Activated CD8-positive, alpha-beta T cell treated with anti-CD3 and anti-CD28 coated beads for 36 hours (primary cell): ENCODE measurements around the gene ECE1. TPM values are rescaled to one million over a fixed set of nuclear protein-coding genes. Genes with fewer than 3 reads are reported as not detected.

Source experiments
- ATAC-seq: fragments of 200-7000 bp; cut with Tn5 transposase; one replicate; pipeline ENCODE4 v1.10.0; 2021; ENCODE audit warnings: mild to moderate bottlenecking, moderate library complexity
- CTCF ChIA-PET: fragments of 350-600 bp; sonication (Branson Sonifier 250); formaldehyde crosslinking; loops from one replicate; lab custom pipeline; 2021; ENCODE audit warnings: antibody characterized with exemption; lab: Charles Lee
- POLR2A ChIA-PET: fragments of 350-600 bp; sonication (Branson Sonifier 250); formaldehyde crosslinking; loops from one replicate; lab custom pipeline; 2021; ENCODE audit warnings: antibody characterized with exemption; lab: Charles Lee
- DNase-seq: peaks from one replicate; pipeline ENCODE4 v3.0.0-alpha.2; 2020
- H3K27ac Mint-ChIP-seq: one replicate; pipeline ENCODE4 v1.8.0; 2021; ENCODE audit warnings: mild to moderate bottlenecking, mixed read lengths
- H3K27me3 Mint-ChIP-seq: one replicate; pipeline ENCODE4 v1.8.0; 2021; ENCODE audit warnings: mixed read lengths
- H3K36me3 Mint-ChIP-seq: one replicate; pipeline ENCODE4 v1.8.0; 2021; ENCODE audit warnings: low read depth, mixed read lengths
- H3K4me1 Mint-ChIP-seq: one replicate; pipeline ENCODE4 v1.8.0; 2021; ENCODE audit warnings: low read depth, mixed read lengths
- H3K4me3 Mint-ChIP-seq: one replicate; pipeline ENCODE4 v1.8.0; 2021; ENCODE audit warnings: mild to moderate bottlenecking, moderate library complexity, mixed read lengths
- H3K9me3 Mint-ChIP-seq: one replicate; pipeline ENCODE4 v1.8.0; 2021; ENCODE audit warnings: mixed read lengths
- intact Hi-C: fragments of 100-400 bp; cut with micrococcal nuclease; formaldehyde crosslinking; loops from one replicate; pipeline ENCODE4 v1.10.0; 2022
- total RNA-seq, 2 experiments: library from RNA; stranded (reverse); gene quantifications; one replicate each; pipeline ENCODE4 v1.2.3, GENCODE V29; 2021
- TF ChIP-seq, protein P1 (sequence below): fragments of 200-600 bp; IDR thresholded peaks from one replicate; pipeline ENCODE4 v1.8.0; 2022; ENCODE audit warnings: antibody characterized with exemption, mild to moderate bottlenecking

ECE1 gene
- 100 to 1,000 TPM; 118 to 127 TPM for total RNA-seq

DNA sequence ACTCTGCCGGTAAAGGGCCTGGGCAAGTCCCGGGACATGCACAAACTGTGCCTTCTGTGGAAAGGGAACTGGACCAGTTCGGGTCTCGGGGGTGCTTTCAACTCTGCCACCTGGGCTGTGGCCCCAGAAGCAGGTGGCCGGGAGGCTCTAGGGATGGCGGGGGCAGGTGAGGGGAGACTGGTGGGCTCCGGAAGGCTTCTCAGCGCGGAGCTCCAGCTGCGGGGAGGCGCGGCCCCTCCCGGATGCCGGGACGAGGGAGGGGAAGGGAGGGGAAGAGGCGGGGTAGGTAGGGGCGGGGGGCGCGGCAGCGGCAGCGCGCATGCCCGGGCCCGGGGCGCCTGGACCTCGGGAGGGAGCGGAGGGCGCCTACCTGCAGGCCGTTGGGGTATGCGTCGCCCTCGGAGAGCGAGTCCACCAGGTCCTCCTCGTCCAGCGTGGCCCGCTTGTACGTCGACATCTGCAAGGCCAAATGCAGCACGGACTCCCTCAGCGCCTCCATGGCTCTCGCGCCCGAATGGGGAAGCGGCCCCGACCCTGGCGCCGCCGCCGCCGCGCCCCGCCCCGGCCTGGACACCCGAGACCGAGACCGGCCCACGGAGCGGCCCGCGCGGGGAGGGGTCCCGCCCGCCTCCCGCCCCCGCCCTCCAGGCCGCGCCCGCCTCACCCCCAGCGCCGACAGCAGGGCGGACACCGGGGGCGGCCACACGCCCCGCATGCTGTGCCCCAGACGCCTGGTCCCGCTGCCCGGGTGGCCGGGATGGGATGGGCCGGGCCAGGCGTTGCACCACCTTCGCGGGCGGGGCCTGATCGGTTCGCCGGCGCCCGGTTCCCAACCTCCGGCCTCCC, at the start of gene ECE1:
TSS of gene ECE1 (minus strand) at position 764 of the 846 bp plus-strand sequence. CDS start at position 715, 49 bp downstream.
- TF ChIP-seq, protein P1, sequence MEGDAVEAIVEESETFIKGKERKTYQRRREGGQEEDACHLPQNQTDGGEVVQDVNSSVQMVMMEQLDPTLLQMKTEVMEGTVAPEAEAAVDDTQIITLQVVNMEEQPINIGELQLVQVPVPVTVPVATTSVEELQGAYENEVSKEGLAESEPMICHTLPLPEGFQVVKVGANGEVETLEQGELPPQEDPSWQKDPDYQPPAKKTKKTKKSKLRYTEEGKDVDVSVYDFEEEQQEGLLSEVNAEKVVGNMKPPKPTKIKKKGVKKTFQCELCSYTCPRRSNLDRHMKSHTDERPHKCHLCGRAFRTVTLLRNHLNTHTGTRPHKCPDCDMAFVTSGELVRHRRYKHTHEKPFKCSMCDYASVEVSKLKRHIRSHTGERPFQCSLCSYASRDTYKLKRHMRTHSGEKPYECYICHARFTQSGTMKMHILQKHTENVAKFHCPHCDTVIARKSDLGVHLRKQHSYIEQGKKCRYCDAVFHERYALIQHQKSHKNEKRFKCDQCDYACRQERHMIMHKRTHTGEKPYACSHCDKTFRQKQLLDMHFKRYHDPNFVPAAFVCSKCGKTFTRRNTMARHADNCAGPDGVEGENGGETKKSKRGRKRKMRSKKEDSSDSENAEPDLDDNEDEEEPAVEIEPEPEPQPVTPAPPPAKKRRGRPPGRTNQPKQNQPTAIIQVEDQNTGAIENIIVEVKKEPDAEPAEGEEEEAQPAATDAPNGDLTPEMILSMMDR: no peak
- Mint-ChIP-seq H3K4me1 (peaks cover 58% of the 10 kb centered on the region), H3K27me3 (no peaks in the 10 kb centered on the region), H3K27ac (peak within 1 kb of the TSS; percentile 93), H3K36me3 (peaks cover 36% of the 10 kb centered on the region), H3K9me3 (no peaks in the 10 kb centered on the region), H3K4me3 (peak within 1 kb of the TSS; percentile 88)
- CTCF ChIA-PET: interaction anchor here (0.6 to 5.6 kb wide), 3 partner anchors 10 to 19 kb away, joined by 3 to 62 read pairs (median 3); no protein-coding TSS in a partner anchor
- intact Hi-C loops: loop anchor here (5.0 kb wide), 1 partner anchor 33 kb away; no protein-coding TSS in a partner anchor
- ATAC-seq: no peak
- POLR2A ChIA-PET: interaction anchor here (2.0 to 7.2 kb wide), 3 partner anchors 35 to 54 kb away, joined by 7 to 90 read pairs (median 62); no protein-coding TSS in a partner anchor
- DNase-seq: peak; percentile 46

DNA sequence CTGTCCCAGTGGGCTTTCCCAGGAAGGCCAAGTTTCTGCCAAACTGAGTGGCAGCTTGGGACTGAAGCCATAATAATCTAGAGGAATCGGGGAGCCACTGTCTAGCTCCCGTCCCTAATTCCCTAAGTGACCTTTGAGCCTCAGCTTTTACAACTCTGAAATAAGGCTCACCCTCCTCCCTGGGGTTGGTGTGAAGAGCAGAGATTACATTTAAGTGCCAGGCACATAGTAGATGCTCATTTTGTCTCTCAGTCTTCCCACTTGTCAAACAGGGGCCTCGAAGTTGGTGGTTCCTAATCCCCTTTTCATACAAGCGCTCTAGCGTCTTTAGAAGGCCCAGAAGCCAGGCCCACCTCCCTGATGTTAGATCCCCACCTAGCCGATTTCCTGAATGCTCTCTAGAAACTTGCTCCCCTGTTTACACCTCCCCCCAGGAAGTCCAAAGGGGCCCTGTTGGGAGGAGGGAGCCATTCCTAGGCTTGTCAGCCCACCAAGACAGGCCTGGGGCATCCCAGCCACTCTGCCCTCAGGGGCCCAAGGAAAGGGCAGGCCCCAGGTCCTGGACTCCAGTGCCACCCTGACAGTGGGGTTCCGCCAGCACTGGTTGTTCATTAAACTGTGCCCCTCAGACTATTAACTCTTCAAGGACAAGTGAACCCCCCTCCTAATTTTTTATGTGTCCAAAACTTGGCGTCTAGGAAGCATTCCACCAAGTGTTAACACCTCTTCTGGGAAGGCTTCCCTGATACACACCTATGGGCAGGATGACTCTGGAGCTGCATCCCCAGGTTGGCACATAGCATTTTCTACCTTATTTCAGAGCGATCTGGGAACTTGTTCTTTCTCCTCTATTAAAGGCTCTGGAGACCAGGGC, 49.3 kb upstream of the ECE1 start:
- CTCF ChIA-PET: interaction anchor here (1.9 to 4.1 kb wide), 2 partner anchors 18 to 29 kb away, joined by 6 to 17 read pairs; no protein-coding TSS in a partner anchor
- Mint-ChIP-seq H3K4me3 (no peak overlapping the region), H3K27ac (peak overlapping the region; percentile 53), H3K9me3 (no peaks in the 10 kb centered on the region), H3K27me3 (no peaks in the 10 kb centered on the region), H3K36me3 (peaks cover 52% of the 10 kb centered on the region), H3K4me1 (peaks cover 88% of the 10 kb centered on the region)
- TF ChIP-seq, protein P1: no peak
- no peak for DNase-seq
- no peak for ATAC-seq
- POLR2A ChIA-PET: interaction anchor here (3.0 to 6.4 kb wide), 2 partner anchors 14 to 46 kb away, joined by 23 to 57 read pairs; no protein-coding TSS in a partner anchor
- intact Hi-C loops: no loop called here

DNA sequence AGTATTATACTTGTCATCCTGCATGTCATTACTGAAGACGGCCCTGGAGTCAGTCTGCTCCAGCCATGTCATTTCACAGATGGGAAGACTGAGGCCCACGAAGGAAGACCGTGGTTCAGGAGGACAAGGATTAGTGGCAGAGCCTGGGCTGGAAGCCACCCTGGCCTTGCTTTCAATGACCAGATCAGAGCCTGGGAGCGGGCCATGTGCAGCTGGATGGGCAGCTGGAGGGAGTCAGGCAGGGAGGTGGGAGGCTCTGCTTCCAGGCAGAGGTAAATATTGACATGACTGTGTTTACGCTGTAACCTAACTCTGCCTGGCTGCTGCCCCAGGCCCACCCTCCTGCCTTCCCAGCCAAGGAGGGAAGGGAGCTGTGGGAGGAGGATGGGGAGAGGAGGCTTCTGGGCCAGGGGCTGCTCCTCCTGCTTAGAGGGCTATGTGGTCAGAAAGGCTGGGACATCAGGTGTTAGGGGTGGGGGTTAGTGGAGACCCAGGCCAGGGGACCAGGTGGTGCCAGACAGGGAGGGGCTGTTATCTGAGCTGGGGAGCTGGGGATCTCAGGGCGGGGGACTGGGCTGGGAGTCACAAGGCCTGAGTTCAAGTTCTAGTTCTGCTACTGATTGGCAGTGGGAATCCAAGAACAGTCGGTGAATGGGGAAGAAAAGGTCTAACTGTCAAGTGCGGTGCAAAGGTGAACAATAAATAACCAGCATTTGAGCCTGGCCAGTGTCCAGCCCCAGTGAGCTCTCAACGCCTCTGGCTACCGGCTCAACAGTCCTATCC, 48.5 kb upstream of the ECE1 start:
- TF ChIP-seq, protein P1: no peak
- Mint-ChIP-seq H3K4me3 (no peak overlapping the region), H3K27ac (peak overlapping the region; percentile 55), H3K9me3 (no peaks in the 10 kb centered on the region), H3K4me1 (peaks cover 94% of the 10 kb centered on the region), H3K36me3 (peaks cover 48% of the 10 kb centered on the region), H3K27me3 (no peaks in the 10 kb centered on the region)
- CTCF ChIA-PET: interaction anchor here (1.1 to 4.2 kb wide), 7 partner anchors 13 to 93 kb away, joined by 3 to 30 read pairs (median 11); no protein-coding TSS in a partner anchor
- DNase-seq: no peak
- POLR2A ChIA-PET: interaction anchor here (3.0 to 6.4 kb wide), 2 partner anchors 13 to 45 kb away, joined by 23 to 57 read pairs; no protein-coding TSS in a partner anchor
- intact Hi-C loops: no loop called here
- ATAC-seq: no peak

DNA sequence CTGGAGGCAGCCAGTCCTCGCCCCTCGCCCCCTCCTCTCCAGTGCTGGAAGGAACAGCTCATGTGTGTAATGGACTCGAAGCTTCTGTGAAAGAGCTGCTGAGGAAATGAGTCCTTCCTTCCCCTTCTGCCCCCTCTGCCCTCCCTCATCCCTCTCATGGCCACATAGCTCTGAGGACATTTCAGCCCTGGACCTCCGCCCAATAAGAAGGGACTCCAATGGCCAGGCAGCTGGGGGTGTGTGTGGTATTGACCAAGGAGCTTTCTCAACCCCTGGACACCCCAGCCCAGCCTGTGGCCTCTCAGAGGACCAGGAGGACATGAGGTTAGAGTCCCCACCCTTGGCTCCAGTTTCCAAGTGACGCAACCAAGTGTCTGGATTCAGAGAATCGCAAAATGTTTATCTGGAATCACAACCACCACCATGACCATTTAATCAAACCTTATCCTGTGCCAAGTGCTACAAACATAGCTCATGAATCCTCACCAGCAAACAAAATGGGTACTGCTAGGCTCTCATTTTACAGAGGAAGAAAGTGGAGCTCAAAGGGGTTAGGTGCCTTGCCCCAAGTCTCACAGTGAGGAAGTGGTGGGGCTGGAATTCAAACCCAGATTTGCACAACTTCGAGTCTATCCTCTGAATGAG, 47.8 kb upstream of the ECE1 start:
- Mint-ChIP-seq H3K4me3 (no peak overlapping the region), H3K27ac (peak overlapping the region; percentile 55), H3K4me1 (peaks cover 93% of the 10 kb centered on the region), H3K27me3 (no peaks in the 10 kb centered on the region), H3K36me3 (peaks cover 41% of the 10 kb centered on the region), H3K9me3 (no peaks in the 10 kb centered on the region)
- CTCF ChIA-PET: interaction anchor here (0.6 to 4.2 kb wide), 9 partner anchors 12 to 121 kb away, joined by 3 to 30 read pairs (median 6); no protein-coding TSS in a partner anchor
- POLR2A ChIA-PET: interaction anchor here (0.6 to 6.4 kb wide), 5 partner anchors 12 to 100 kb away, joined by 3 to 57 read pairs (median 6); no protein-coding TSS in a partner anchor
- ATAC-seq (no peak), DNase-seq (no peak)
- TF ChIP-seq, protein P1: no peak
- intact Hi-C loops: no loop called here
